ENCODE data around the gene SLC35D3.
"Not testable (repeated sequence)": the region's sequence is repeated elsewhere in the genome, so short reads cannot be mapped to it uniquely, and the experiment has no call there.

The SLC35D3 gene

DNA sequence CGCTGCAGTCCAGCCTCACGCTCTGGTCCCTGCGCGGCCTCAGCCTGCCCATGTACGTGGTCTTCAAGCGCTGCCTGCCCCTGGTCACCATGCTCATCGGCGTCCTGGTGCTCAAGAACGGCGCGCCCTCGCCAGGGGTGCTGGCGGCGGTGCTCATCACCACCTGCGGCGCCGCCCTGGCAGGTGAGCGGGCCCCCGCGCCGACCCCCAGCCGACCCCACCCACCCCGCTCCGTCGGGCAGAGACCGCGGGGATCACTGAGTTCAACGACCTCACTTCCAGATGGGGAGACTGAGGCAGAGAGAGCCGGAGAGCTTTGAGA is 545 bp downstream of the SLC35D3 start:
- peak in 2 of 10 donors; percentile 27 to 79 for DNase-seq
- intact Hi-C loops (cut with DNase I), result no loop called here

DNA sequence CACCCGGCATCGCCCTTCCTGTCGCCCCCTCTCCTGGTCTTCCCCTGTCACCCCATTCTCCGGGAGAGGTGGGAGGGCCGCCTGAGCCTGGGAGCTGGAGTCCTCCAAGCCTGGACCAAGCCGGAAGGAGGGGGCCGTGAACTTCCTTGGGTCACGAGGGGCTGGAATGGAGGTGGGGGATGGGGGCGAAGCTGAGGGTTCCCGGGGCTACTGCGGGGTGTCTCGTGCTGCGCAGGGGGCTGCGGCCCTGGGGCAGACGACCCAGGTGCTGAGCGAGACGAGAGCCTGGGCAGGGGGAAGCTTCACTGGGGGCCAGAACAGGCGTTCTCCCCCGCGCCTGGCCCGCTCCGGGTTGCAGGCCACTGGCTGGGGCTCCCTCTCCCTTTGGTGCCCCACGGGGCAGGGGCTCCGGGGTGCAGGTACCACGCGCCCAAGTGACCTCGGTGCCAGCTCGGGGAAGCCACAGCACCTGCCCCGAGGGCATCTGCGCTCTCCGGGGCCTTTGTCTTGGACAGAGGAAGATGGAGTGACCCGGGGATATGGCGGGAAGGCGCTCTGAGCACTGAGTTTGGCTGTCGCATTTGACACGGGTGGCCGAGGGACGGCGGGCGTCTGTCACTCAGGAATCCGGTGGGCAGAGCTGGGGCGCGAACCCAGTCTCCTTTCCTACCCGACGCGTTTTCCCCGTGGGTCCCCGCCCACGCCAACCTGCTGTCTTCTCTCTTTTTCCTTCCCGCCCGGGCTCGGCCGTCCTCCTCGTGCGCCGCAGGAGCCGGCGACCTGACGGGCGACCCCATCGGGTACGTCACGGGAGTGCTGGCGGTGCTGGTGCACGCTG is 1.2 kb downstream of the SLC35D3 start:
- intact Hi-C loops (cut with DNase I), result no loop called here
- peak in 1 of 10 donors; percentile 69 for DNase-seq

DNA sequence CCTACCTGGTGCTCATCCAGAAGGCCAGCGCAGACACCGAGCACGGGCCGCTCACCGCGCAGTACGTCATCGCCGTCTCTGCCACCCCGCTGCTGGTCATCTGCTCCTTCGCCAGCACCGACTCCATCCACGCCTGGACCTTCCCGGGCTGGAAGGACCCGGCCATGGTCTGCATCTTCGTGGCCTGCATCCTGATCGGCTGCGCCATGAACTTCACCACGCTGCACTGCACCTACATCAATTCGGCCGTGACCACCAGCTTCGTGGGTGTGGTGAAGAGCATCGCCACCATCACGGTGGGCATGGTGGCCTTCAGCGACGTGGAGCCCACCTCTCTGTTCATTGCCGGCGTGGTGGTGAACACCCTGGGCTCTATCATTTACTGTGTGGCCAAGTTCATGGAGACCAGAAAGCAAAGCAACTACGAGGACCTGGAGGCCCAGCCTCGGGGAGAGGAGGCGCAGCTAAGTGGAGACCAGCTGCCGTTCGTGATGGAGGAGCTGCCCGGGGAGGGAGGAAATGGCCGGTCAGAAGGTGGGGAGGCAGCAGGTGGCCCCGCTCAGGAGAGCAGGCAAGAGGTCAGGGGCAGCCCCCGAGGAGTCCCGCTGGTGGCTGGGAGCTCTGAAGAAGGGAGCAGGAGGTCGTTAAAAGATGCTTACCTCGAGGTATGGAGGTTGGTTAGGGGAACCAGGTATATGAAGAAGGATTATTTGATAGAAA is 2.0 kb downstream of the SLC35D3 start:
- intact Hi-C loops (cut with DNase I), result no loop called here
- DNase-seq, result peak in 1 of 10 donors; percentile 81

DNA sequence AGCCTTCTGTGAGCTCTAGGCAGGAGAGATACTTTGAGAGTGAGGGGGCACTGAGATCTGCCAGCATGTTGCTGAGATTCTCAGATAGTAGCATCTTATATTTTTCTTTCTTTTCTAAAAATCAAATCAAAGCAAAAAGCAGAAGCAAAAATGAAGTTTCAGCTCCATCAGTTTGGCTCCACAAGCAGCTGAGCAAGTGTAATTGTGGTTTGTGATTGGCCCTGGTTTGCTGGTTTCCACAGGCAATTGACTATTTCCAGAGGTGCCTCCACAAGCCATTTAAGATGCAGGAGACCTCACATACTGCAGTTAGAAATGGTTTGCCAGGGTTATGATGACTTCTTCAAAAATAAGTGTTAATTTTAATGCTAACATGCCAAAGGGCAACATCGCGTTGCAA is 4.3 kb downstream of the SLC35D3 start:
- no peak for DNase-seq
- intact Hi-C loops (cut with DNase I), result no loop called here

DNA sequence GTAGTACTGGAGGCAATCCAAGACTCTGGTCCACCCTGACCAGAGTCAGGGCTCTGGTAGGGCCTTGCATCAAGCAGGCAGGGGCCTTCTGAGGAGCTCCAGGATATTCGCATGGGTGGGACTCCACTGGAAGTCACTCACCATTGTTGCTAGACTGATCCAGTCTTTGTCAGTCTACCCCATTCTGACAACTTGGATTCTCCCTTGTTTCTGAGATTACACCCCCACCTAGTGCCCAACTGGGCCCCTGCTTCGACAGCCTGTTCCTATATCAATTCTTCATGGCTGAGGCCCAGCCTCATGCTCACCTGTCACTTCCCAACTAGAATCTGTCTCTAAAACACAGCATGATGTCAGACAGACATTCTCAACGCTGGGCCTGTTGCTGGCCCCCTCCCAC is 5.2 kb downstream of the SLC35D3 start:
- DNase-seq, result no peak
- intact Hi-C loops (cut with DNase I), result no loop called here

DNA sequence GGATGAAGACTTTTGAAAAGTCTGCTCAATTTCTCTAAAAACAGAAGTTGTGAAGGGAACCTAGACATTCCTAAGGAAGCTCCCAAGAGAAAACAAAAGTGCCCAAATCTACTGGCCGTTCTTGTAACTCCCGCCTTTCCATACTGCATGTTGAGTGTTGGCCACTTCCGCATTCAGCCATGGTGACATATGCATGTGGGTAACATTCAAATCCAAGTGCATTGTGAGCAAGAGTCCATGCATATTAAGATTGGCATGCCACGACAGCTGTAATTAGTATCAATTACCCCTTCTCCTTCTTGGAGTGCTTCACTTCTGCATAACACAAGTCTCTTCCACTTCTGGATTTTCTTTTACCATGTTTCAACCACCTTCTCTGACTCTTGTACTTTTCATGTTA is 8.4 kb downstream of the SLC35D3 start:
- intact Hi-C loops (cut with DNase I), result no loop called here

DNA sequence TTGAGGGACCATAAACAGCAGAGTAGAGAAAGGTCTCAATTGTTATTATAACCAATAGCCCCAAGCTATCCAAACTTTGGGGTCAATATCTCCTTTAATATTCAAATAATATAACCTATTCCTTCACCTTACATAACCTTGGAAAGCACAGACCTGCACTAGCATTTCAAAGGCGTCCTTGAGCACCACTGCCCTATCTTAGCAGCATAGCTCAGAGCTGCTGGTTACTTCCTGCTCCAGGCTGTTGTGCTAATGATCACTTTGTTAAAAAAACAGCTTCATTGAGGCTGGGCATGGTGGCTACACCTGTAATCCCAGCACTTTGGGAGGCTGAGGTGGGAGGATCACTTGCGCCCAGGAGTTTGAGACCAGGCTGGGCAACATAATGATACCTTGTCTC is 10.5 kb downstream of the SLC35D3 start:
- no peak for DNase-seq
- intact Hi-C loops (cut with DNase I), result no loop called here

More for the DNA sequence above, 8.4 kb downstream of the SLC35D3 start:
- no peak for DNase-seq

DNA sequence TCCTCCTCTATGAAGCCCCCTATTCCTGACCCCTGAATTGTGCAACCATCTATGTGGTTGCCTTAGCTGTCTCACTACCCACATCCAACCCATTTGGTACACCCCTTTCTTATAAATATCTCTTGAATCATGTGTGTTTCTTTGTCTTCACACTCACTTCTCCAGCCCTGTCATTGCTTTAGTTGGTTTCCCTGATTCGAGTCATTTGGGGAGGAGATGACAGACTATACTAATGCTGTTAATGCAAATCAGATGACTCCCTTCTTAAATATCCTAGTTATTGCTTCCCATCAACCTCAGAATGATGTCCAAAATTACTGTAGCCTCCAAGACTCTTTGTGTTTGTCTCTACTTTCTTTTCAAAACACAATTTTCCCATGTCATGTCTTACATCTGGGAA is 23.0 kb downstream of the SLC35D3 start:
- DNase-seq, result no peak
- intact Hi-C loops (cut with DNase I), result no loop called here

DNA sequence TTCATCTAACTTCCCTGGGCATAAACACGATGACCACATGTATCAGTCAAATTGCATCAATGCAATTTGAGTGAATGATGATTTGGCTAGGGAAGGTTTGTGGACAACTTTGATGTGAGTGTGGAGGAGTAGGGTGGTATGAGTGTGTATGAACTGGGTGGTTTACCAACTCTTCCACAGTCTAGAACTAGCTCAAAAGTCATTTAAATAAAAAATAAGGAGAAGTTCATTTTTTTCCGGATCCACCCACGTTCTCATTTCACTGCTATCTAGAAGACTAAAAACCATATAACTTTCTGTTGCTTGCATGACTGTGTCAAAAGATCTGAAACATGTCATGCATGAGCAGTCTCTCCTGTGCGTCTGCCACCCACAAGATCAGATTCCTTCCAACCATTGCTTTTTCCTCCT is 23.6 kb downstream of the SLC35D3 start:
- no peak for DNase-seq

DNA sequence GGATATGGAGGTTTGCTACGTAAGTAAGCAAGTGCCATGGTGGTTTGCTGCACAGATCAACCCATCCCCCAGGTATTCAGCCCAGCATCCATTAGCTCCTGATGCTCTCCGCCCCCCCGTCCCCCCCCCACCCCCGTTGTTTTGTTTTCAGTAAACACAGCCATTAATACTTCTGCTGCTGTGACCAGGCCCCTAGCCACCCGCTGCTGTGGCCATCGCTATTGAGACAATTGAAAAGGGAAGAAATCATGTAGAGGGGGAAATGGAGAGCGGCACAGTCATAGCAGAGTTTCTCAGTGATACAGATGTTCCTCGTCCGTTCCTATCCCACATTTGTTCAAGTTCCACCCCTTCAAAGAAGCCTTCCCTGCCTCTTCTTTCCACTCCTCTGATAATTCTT is 24.9 kb downstream of the SLC35D3 start:
- intact Hi-C loops (cut with DNase I), result no loop called here
- DNase-seq, result no peak

More for the DNA sequence above, 23.6 kb downstream of the SLC35D3 start:
- intact Hi-C loops (cut with DNase I), result no loop called here

DNA sequence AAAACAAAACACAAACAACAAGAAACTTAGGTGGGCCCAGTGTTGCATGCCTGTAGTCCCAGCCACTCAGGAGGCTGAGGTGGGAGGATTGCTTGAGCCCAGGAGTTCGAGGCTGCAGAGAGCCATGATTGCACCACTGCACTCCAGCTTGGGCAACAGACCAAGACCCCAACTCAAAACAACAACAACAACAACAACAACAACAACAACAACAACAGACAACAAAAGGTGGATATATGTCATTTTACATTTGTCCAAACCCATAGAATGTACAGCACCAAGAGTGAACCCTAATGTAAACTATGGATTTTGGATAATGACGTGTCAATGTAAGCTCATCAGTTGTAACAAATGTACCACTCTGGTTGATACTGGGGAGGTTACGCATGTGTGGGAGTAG is 27.9 kb downstream of the SLC35D3 start:
- DNase-seq; intact Hi-C loops (cut with DNase I): not testable (repeated sequence)

DNA sequence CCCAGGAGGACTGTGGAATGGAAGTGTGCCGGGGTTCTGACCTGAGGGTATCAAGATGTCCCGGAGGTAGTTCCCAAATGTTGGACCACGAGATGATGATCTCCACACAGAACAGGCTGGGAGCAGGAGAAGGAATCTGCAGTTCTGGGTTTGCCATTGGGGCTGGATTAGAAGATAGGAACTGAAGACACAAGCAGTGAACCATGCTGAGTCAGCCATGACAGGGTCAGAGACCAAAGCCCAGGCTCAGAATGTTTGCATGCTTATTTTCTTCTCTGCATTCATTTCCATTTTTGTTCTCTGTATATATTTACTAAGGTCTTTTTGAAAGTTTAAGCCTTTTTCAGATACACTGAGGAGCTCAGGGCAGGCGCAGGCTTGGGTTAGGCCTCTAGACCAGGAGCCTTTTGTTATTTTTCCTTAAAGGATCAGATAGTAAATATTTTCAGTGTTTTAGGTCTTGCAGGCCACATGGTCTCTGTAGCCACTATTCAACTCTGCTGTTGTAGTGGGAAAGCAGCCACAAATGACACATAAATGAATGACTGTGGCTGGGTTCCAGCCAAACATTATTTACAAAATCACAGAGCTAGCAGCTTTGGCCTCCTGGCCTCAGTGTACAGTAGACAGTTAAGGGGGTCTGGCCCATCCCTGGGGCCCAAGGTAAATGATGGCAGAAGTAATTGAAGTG is 28.5 kb downstream of the SLC35D3 start:
- intact Hi-C loops (cut with DNase I), result no loop called here

DNA sequence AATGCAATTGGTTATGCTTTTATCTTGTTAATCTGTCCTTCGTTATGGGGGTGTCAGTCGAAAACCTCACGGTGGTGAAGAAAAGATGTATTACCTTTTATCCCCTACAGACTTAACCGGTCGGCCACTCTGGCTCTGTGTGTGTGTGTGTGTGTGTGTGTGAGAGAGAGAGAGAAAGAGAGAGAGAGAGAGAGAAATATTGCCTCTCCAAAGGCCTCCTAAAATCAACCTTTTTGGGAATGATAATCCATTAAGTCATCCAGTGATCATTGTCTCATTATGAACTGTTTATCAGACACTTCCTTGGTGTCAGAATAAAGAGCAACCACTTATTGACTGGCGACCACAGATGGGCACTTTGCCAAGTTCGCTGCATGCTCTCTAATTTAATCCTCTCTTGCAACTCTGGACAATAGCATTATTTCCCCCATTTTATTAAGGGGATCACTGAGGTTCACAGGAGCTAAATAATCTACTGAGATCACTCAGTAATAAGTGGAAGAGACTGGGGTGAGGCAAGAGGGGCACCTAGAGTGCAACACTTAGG is 30.7 kb downstream of the SLC35D3 start:
- no peak for DNase-seq
- intact Hi-C loops (cut with DNase I), result no loop called here

More for the DNA sequence above, 28.5 kb downstream of the SLC35D3 start:
- no peak for DNase-seq

DNA sequence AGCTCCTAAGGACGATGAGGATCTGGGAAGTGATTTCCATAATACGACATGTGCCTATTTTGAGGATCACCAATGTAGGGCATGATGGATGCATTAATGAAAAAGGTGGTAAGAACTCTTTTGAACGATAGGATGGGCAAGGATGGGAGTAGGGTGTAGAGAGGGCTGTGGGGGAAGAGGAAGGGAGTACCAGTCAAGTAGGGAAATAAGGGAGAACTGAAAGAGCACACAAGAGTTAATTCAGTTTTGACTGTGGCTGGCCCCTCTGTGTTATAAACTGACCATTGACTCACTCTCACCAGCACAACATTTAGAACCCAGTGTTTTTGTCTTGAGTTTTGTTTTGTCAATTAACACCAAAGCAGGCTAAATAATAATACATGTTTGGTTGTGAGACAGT is 33.0 kb downstream of the SLC35D3 start:
- no peak for DNase-seq
- intact Hi-C loops (cut with DNase I), result no loop called here

DNA sequence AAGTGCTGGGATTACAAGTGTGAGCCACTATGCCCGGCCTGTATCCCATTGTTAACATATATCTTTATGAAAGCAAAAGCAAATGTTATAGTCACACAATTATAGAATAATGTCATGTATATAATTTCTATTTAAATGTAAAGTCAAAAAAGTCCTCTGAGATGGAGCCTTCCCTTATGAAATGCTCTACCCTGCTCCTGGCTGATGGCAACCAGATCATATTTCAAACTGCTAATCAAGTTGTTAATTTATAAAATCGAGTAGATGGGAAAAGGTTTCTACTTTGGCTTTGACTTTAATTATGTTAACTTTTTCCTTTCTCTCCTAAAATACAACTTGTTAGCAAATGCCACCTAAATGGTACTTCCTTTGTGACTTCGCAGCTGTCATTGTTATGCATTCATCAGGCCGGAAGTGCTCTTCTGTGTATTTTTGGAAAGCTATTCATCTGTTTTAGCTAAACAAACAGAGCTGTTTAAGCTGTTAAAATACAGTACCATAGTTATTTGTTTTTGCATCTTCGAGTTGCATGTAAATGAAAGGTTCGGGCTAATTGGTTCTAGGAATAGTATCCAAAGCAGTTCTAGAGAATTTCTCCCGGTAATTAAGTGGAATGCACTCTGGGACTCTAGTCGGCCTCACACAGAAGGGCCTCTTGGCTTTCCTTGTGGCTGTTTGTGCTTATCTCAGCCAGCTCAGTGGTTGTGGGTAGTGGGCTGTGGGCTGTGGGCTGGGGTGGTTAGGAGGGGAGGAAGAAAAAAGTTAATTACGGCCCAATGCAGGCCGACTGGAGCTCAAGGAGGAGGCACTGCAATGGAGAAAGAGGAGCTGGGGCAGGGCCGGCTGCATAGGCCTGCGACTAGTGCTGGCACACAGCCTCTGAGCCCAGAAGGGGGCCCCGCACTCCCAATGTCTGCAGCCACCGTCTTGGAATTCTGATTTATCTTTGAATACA is 34.8 kb downstream of the SLC35D3 start:
- DNase-seq, result no peak
- intact Hi-C loops (cut with DNase I), result no loop called here

DNA sequence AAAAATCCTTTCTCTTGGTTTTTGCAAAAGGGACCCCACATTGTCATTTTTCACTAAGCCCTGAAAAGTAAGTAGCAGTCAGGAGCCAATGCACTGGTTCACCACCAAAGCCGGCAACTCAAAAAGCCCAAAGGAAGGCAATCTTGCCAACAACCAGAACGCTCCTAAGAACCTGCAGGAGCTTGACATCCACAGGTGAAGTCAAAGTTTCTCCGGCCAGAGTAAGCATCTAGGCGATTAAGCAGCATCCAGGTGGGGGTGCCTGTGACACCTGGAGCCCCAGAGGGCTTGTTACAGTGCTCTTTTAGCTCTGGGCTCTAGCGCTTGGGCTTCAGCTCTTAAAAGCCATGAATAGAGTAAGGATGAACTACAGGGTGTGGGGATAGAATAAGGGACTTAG is 36.1 kb downstream of the SLC35D3 start:
- DNase-seq, result no peak
- intact Hi-C loops (cut with DNase I), result no loop called here

DNA sequence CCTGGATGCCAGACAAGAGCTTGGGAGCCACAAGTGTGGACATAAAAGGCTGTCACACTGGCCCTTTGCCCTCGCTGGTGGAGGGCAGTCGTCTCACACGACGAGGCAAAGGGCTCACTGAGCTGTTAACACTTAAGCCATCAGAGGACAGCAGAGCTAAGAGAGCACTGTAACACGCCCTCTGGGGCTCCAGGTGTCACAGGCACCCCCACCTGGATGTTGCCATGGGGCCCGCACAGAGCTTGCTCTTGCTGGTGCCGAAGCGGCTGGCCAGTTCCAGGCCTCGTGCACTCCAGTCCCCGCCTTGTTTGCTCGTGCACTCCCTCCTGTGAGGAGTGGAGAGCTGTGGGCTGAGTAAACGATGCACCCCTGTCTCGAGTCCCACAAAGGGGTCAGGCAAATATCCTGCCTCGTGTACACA is 37.4 kb downstream of the SLC35D3 start:
- DNase-seq, result no peak
- intact Hi-C loops (cut with DNase I), result no loop called here

DNA sequence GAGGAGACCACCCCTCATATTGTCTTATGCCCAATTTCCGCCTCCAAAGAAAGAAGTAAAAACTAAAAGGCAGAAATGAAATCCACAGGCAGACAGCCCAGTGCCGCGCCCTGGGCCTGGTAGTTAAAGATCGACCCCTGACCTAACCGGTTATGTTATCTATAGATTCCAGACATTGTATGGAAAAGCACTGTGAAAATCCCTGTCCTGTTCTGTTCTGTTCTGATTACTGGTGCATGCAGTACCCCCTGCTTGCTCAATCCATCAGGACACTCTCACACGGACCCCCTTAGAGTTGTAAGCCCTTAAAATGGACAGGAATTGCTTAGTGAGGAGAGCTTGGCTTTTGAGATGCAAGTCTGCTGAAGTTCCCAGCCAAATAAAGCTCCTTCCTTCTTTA is 37.8 kb downstream of the SLC35D3 start:
- intact Hi-C loops (cut with DNase I), result loop anchor here (10.0 kb wide), 1 partner anchor 685 kb away; no protein-coding TSS in a partner anchor
- DNase-seq, result not testable (repeated sequence)

DNA sequence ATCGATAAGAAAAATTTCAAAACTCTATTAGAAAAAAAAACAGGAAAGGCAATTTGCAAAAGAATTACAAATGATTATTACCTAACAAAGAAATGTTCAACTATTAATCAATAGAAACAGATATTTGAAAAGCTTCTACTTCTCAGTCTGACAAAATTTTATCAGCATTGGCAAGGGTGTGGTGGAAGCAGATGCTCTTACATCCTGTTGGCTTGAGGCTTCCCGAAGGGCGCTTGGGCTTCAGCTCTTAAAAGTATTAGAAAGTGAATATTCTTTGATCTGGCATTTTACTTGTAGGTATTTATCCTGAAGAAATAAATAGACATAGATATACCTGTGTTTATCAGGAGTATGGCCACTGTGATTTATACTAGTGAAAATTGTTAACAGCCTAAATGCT is 38.7 kb downstream of the SLC35D3 start:
- intact Hi-C loops (cut with DNase I), result loop anchor here (10.0 kb wide), 1 partner anchor 684 kb away; no protein-coding TSS in a partner anchor
- no peak for DNase-seq

DNA sequence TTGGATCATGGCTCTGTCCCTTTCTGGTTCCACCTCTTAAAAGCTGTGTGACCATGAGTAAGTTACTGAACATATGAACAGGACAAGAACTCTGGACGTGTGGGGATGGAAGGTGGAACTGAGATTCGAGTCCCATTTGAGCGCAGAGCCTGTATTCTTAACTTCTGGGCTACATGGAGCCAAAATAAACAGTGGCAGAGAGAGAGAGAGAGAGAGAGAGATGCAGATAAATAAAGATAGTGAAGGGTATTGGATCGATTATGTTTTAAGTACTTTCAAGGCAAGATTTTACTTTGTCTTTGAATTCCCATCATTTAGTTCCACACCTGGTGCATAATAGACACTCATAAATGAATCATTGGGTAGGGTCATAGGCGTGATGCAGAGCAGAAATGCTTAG is 39.7 kb downstream of the SLC35D3 start:
- intact Hi-C loops (cut with DNase I), result loop anchor here (10.0 kb wide), 1 partner anchor 683 kb away; no protein-coding TSS in a partner anchor
- DNase-seq, result no peak
